HuH-7 (cell line): Measurements from ENCODE around the gene APLP2.
"Not testable (repeated sequence)": the region's sequence is repeated elsewhere in the genome, so short reads cannot be mapped to it uniquely, and the experiment has no call there.

Experiments
- DNase-seq: peaks from one replicate; pipeline ENCODE4 v3.0.0; 2011; ENCODE audit warnings: low spot score

Gene APLP2

DNA sequence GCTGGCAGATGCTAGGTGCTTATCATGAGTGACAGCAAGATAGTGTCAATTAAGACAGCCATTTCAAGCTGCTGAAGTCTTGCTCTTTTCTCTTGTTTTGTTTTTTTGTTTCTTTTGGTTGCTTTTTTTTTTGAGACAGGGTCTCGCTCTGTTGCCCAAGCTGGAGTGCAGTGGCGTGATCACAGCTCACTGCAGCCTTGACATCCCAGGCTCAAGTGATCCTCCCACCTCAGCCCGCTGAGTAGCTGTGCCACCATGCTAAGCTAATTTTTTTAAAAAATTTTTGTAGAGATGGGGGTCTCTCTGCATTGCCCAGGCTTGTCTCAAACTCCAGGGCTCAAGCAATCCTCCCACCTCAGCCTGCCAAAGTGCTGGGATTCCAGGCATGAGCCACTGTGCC, 102.3 kb downstream of the APLP2 start:
- DNase-seq, result not testable (repeated sequence)

DNA sequence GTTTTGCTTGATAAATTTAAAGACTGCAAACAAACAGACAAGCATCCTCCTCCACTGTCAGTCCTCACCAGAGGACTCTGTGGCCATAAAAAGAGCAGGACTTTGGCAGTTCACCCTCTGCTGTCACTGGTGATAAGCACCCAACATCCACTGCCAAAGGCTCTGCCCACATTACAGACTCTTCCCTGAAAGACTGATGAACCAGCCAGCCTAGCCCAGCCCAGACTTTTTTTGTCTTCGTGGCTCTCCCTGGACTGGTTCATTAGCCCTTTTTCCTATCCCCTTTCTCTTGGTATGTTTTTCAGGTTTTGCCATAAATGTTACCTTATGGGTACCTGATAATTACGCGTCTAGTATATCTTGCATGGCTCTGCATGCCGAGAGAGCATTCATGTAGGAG, 104.9 kb downstream of the APLP2 start:
- DNase-seq, result no peak

DNA sequence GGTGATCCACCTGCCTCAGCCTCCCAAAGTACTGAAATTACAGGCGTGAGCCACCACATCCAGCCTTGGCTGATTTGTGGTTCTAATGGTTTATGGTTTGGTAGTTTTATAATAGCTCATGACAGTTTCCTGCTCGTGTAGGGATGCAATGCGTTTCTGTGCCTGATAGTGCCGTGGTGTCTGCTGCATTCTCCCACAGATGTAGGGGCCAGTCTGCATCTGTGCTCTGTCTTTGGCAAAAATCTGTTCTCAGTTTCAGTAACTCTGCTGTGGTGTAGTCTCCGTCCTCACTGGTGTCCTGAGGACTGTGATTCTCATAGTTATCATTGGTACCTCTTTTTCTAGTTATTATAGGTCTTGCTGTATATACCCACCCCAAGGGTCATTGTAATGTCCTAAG, 106.2 kb downstream of the APLP2 start:
- no peak for DNase-seq

DNA sequence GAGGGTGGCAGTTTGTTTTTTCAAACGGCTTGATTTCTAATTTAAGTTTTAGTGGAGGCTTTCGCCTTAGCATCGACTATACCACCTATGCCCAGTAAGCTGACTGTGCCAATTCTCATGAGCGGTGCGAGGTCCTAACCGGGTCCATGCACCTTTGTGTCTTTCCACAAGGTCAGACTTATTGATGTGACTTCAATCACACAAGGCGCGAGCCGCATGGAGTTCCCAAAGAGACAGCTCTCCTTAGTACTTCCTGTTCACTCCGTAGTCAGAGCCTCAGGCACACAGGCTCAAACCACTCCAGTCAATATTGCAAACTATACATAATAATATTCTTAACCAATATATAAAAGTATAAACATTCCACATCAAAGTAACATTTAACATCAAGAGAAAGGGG, 108.1 kb downstream of the APLP2 start:
- DNase-seq, result no peak

DNA sequence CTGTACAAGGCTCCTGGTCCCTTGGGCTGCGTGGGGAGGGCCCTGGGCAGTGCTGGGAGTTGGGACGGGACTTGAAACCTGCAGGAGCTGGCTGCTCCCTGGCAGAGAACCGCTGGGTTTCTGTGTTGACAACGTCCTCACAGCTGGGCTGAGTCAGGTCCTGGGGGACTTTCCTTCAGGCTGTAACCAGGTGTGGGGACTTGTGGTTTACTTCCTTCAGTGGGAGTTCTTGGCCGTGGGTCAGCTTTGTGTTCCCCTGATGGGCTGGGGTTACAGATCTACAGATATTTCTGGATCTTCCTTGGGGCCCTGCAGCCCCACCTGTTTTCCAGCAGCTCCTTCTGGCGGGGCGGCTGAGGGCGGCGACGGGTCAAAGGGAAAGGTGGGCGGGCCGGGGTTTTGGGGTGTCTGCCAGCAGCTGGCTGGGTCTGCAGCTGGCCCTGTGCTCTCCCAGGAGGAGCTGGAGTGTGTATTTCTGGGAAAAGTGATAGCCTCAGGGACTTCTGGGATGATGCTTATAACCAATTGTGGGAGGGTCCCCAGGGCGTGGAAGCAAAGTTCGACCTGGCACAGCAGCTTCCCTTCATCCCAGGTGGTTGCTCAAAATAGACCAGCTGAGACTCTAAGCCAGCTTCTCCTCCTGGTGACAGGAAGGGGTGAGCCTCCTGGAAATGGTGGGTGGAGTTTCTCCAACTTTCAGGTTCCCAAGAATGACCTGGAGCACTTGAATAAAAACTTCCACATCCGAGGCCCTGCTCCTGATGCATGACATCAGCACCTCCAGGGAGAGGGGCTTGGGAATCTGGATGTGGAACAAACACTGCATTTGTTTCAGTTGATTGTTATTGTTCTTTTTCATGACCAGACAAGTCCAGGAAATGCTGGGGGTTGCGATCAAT, 109.0 kb downstream of the APLP2 start:
- DNase-seq, result no peak

DNA sequence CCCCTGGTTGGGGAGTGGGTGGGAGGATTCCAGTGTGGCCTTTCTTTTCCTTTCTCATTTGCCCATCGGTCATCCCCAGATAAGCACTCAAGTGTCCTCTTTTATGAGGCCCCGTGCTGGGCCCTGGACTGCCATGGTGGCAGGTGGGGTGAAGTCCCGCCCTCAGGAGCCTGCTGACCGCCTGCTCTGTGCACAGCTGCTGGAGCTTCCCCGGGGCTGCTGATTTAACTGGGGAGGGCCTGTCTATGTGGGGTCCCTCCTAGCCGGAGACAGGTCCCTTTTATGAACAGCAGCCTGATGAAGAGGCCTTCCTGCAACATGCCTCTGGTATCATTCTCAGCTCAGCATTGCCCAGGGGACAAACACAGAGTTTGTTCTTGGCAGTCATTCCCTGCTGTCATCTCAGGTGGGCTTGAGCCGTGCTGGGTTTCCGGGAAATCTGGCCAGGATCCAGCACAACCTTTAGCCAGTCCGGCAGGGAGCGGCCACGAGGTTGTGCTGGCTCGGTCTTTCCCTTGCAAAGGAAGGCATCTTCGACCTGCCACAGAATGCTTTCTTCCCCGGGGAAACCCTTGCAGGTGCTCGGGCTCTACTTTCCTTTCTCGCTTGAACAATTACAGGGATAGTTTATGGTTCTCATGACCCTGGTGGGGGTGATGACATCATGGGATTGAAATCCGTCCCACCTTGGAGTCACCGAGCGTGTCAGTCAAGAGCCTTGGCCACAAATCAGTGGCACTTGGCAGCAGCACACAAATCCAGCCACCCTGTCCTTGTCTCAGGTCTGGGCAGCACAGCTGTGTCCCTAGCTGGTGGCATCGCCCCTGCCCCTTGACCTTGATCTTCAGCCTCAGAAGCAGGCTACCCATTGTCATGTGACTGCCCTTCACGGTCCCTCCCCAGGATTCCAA, 110.0 kb downstream of the APLP2 start:
- no peak for DNase-seq

DNA sequence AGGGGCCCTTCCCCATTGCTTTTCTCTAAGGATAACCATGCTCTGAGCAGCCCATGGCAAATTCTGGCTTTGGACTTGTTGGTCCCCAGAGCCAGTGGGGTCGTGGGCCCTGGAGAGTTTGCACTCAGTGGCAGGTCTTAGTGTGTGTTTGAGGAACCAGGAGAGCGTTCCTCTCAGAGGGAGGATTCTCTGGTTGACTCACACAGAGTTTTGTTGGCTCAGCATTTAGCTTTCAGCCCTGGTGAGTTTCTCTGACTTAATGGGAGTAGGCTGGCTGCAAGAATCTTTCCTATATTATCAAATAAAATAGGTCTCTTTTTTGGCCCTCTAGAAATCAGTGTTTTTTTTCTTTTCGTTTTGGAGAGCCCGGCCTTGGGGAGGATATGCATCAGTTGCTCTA, 110.8 kb downstream of the APLP2 start:
- no peak for DNase-seq

DNA sequence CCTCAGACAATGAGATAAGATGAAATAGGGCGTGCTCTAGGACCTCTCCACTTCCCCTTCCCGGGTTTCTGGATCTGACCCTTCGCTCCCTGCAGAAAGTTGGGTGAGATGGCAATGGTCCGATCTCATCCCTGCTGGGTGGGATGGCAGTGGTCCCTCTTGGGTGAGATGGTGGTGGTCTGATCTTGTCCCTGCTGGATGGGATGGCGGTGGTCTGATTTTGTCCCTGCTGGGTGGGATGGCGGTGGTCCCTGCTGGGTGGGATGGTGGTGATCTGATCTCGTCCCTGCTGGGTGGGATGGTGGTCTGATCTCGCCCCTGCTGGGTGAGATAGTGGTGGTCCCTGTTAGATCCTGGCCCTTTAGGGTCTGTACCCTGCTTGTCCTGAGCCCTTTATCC, 111.2 kb downstream of the APLP2 start:
- no peak for DNase-seq

DNA sequence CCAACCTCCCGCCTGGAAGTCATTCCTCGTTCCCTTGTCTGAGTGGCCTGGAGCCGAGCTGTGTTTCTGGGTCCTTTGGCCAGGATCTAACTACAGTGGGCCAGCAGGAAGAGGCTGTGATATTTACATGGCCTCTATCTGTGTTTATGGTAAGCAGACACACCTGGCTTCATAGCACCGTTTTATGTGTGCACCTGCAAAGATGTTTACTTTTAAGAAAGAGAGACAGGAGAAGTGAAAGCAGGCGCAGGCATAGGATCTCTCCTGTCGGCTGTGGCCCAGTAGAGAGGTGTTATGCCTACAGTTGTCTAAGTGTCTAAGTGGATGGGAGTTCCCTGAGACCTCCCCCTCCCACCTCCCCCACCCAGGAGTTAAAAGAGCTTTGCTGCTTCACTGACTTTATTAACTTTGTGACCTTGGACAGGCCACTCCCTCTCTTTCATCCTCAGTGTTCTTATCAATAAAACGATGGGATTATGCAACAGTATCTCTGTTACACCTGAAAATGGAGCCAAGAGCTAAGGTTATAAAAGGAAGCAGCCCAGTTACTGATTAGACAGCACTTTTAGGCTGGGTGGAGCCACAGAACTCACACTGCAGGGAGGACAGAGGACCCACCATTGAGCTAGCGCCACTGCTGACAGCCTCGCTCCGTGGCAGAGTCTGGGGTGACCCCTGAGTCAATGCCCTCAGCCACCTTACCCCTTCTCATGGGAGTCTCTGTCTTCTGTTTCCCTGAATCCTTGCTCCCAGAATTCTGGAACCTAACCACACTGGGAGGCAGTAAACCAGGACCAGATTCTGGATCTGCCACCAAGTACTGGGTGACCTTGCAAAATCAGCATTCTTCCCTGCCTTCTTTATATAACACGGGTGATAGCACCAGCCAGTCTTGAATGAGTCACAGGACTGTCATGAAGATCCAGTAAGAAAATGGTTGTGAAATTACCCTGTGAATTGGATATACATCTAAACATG, 111.9 kb downstream of the APLP2 start:
- peak; percentile 90 for DNase-seq

DNA sequence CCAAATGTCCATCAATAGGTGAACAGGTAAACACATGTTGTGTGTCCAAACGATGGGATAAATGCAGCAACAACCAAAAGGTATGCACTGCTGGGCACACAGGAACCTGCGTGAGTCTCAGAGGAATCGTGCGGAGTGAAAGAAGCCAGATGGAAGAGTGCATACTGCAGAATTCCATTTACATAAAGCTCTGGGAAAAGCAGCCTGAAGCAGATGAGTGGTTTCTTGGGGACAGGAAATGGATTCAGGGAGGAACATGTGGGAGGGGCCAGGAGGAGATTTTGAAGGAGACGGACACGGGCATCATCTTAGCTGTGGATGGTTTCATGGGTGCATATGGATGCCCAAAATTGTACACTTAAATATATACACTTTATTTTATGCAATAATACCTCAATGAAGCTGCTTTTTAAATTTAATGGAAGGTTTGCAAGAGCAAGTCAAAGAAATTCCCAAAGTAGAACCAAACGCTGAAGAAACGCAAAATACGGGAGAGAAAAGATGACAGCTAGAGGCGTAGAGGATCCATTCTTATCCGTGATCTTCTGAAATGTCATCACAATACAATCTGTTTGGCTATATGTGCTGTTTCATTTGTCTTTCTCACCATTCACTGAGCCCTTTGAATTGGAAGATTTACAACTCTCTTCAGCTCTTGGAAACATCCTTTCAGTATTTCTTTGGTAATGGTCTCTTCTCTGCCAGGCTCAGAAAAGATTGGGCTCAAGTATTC, 114.3 kb downstream of the APLP2 start:
- DNase-seq, result no peak

DNA sequence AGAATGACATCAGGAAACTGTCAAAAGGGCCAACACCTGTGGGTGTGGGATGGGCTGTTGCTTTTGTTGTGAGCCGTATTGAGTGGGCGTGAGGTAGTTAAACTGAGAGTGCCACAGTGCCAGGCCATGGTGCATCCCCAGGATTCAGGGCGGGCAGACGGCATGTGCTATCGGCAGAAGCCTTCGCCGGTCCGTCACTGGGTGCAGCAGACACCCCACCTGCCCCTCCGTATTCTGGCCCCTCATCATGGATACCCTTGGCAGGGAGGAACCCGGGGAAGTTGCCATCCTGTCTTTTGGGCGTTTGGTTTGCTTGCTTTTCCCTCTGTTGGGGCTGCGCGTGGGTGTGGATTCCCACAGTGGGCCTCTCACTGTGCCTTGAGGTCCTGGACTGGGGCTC, 117.4 kb downstream of the APLP2 start:
- no peak for DNase-seq

DNA sequence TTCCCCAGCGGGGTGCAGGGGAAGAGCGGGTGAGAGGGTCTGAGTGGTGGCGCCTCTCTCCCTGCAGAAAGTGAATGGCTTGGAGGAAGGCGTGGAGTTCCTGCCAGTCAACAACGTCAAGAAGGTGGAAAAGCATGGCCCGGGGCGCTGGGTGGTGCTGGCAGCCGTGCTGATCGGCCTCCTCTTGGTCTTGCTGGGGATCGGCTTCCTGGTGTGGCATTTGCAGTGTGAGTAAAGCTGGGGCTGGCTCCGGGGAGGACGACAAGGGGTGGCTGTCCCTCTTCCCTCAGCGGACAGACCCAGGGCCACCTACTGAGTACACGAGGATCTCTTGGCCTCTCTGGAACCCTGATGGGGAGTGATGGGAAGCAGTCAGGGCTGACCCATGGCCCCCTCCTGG, 118.4 kb downstream of the APLP2 start:
- DNase-seq, result no peak

DNA sequence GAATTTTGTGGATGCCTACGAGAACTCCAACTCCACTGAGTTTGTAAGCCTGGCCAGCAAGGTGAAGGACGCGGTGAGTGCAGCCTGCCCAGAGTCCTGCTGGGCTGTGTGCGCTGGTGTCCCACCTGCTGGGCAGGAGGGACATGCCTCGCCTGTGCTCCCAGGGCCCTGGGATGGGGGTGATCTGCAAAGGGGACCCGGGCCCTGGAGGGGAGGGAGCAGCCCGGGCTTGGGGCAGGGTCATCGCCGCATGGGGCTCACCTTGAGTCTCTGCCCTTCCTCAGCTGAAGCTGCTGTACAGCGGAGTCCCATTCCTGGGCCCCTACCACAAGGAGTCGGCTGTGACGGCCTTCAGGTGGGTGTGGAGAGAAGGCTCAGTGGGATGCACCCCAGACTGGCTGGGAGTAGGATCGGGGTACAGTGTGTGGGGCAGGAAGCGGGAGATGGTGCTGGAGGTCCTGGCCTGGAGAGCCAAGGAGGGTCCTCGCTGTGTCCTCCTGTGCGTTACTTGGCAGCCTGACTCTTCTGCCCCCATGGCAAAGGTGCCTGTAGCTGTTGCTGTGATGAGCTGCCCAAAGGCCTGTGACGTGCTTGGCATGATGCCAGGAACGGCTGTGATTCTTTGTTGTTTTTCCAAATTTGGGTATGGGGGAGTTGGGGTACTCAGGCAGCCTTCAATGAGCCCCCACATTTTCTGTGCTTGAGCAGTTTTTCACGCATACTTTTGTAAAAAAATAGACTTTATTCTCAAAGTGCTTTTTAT, 119.1 kb downstream of the APLP2 start:
- DNase-seq, result no peak

DNA sequence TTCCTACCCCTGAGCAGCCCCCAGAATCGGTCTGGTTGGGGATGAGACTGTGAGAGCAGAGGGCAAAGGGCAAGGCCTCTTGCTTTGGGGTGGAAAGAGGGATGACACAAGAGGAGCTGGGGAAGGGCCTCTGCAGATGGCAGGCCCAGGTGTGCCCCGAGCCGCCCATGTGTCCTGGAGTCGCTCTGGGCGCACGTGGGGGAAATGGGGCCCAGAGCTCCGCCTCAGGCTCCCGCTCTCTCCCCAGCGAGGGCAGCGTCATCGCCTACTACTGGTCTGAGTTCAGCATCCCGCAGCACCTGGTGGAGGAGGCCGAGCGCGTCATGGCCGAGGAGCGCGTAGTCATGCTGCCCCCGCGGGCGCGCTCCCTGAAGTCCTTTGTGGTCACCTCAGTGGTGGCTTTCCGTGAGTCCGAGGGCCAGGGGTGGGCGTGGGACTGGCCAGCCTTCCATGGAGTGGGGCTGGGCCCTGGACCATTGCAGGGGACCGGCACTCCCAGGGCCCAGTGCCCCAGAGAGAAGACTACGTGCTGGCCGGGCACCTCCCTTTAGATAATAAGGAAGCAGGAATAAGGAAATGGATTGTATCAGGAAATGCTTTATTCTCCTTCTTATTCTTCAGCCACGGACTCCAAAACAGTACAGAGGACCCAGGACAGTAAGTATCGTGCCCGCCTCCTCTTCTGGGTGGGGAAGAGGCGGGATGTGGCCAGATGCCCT, 120.0 kb downstream of the APLP2 start:
- no peak for DNase-seq

DNA sequence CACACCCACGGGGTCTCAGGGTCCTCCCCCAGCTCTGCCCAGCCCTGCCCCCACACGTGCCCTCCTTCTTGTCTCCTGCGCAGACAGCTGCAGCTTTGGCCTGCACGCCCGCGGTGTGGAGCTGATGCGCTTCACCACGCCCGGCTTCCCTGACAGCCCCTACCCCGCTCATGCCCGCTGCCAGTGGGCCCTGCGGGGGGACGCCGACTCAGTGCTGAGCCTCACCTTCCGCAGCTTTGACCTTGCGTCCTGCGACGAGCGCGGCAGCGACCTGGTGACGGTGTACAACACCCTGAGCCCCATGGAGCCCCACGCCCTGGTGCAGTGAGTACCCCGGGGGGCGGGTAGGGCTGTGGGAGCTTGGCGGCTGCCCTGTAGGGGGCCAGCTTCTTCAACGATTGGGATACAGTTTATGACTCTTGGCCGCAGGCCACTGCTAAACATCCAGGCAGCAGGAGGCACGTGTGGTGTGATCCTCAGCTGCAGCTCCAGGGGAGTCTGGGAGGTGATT, 120.7 kb downstream of the APLP2 start:
- DNase-seq, result no peak

DNA sequence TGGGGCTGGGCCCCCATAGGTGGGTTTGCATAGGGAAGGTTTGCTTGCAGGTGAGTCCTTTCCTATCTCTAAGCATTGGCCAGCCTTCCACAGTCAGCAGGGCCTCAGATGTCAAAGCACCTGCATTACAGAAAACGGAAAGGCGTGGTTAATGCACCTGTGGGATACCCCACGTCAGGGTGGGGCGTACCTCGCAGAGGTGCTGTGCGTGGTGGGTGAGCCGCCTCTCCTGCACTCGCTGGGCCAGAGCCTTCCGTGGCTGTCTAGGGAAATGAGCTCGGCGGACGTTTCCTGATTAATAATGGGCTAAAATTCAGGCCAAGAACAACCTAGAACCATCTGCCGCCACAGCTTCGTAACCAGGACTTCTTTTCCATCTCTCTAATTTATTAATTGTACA, 122.2 kb downstream of the APLP2 start:
- DNase-seq, result no peak

DNA sequence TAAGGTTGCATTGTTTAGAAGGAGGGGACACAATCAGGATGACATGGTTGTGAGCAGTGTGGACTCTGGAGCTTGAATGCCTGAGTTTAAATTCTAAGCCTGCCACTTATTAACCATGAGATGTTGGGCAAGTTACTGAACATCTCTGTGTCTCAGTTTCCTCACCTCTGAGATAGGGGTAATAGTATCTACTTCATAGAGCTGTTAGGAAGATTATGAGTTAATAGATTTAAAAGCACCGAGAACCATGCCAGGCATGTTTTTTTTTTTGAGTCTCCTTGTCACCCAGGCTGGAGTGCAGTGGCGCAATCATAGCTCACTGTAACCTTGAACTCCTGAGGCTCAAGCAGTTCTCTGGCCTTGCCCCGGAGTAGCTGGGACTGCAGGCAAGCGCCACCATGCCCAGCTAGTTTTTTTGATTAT, 123.2 kb downstream of the APLP2 start:
- DNase-seq, result peak; percentile 61

DNA sequence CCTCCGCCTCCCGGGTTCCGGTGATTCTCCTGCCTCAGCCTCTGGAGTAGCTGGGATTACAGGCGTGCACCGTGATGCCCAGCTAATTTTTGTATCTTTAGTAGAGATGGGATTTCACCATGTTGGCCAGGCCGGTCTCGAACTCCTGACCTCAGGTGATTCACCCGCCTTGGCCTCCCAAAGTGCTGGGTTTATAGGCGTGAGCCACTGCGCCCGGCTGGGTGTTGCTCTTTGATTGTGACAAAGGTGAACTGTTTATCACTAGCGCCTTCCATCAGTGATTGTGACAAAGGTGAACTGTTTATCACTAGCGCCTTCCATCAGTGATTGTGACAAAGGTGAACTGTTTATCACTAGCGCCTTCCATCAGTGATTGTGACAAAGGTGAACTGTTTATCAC, 123.9 kb downstream of the APLP2 start:
- not testable (repeated sequence) for DNase-seq
